NCI-H2081 (cell line): ENCODE results near the gene OXGR1.
"Not testable (repeated sequence)": the region's sequence is repeated elsewhere in the genome, so short reads cannot be mapped to it uniquely, and the experiment has no call there.

ENCODE experiments used
- DNase-seq, 2 experiments: peaks; one replicate each; lab custom pipeline; 2025; lab: John Stamatoyannopoulos, UW

The OXGR1 gene

DNA sequence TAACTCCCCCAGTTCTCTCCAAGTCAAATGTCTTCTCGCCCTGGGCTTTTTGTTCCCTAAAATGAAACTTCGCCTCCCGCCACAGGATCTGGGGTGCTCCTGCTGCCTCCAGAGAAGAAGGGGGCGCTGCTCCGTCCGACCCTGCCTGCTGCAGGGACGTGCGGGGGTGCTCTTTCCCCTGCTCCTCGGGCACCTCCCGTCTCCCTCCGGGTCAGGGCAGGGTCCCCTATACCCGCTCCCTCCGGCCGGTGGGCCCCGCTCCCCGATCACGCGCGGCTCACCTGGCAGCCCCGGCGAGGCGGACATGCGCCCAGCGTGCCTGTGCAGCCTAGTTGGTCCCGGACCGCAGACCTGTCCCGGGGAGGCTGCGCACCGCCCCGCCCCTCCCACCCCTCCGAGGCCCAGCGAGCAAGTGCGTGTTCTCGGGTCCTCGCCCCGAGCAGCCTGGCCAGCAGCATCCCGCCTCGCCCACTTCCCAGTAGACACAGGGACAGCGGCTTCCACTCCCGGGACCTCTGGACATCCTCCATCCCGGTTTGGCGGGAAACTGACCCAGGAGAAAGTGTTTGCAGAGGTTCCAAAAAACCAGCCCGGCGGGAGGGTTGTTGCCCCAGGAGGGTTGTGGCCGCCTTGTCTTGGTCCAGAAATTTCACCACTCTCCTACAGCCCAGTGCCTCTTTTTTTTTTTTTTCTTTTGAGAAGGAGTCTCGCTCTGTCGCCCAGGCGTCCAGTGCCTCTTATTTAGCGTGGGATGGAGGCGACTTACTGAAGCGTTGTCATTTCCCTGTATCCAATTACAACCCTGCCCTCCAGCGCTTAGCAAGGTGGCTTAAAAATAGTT lies at the start of gene OXGR1:
Gene OXGR1 (minus strand): TSS at position 460 of the 841 bp plus-strand sequence. CDS start 6,717 bp downstream, outside the sequence.
- no peak for DNase-seq

DNA sequence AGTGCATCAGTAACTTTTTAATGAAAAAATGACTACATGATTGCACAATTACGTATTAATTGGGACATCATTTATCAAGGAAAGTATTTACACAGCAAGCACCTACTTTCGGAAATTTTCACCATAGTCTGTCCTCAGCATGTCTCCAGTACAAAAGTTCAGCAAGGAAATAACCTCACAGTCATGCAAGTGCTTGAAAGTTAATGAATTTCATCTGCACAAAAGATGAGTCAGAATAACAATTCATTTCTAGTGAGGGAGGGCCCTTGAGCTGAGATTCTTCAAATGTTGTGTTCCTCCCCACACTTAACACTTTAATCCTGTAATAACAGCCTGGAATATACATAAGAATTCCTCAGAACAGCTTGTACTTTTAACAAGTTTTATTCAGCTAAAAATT lies 49.0 kb upstream of the OXGR1 start:
- DNase-seq = no peak

DNA sequence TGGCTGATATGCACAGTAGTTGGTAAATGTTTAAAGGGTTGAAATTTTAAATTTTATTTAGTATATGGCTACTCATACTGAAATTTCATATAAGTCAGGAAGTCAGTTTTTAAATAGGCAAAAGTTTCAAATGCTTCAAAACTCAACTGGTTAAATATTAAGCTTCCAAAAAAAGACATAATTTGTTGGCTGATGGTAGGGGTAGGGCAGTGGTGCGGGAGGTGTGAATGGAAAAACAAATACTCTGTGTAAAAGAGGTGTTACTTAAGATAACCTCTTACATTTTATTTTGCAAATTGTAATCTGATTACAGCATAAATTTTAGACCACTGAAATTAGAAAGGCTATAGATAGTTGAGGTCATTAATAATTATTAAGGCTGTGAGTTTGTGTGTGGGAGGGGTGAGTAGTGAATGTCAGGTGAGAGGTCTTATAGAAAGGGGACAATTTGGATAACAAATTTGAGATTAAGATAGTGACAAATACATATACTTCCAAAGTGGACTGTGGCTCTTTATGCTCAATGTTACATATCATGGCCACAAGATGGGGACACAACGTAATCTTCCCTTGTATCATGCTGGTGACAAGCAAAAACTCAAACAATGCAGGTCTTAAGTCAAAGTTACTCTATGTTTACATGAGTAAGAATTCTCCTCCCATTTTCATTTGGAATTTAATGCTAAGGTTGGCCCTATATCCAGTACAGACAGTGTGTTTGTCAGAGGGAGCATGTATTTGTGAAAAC lies 36.6 kb upstream of the OXGR1 start:
- DNase-seq = peak; percentile 4 to 34

DNA sequence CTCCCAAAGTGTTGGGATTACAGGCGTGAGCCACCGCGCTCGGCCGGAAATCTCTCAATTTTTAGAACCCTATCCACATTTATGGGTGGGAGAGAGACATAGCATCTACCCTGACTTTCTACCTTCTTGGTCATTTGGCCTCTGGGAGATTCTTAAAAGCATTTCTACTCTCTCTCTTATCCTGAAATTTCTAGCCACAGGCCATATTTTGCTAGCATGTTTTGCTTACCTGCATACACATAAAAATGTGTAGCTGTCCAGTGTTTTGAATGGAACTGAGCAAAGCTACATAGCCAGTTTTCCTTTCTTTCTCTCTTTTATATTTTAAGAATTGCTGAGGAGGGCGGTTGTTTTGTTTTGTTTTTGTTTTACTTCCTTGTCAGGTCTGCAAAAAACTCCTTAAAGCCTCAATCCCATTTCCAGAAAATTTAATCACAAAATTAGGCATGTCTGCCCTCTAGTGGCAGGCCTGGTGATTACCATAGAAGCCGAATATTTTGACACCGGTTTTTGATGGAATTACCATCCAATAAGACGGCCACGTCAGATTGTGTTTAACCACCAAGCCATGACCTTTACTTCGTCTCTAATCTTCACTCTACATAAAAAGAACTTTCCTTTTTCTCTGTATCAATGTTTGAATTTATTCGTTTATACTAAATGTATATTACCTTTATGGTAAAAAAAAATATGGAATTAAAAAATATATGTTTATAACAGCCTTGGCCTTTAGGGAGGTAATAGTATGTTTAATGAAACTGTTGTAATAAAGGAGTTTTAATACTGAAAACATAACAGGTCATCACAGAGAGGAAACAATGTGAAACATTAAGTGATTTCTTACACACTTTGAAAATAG lies 34.4 kb upstream of the OXGR1 start:
- DNase-seq = peak; percentile 58 to 66

DNA sequence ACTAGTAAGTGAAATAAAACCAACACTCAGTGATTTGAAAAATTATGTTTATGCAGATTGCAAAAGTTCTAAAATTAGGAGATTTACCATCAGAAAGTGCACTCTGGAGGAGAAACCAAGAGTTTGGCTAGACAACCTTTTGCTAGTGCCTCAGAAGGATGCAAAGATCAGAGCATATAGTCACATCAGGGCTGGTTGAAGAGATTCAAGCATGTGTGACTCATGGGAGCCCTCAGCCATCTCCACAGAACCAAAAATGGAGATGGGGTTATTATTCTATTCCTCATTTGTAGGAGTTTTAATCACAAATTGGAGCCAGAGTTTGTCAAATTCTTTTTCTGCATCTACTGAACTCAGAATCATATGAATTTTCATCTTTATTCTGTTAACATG lies 32.9 kb upstream of the OXGR1 start:
- DNase-seq = no peak

DNA sequence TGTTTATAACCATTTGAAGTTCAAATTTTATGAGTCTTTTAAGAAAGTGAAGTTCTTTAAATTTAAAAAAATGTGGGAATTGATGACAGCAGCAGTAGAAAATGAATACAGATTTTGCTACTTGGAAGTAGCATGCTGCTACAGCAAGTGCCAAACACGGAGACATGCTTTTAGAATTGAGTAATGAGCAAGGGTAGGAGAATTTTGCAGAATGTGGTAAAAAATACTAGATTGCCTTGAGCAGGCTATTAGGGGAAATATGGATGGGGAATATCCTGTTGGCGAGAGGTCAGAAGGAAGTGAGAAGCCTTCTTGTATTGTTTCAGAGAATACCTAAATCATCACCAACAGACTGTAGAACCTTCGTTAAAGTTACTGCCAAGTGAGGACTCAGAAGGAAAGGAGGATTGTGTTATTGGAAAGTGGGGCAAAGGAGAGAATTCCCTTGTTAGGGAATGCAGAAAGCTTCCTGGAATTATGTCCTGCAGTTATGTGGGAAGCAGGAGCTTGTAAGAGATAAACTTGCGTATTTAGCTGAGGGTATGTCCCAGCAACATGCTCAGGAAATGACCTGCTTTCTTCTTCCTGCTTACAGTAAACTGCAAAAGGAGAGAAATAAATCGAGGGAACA lies 32.4 kb upstream of the OXGR1 start:
- DNase-seq = no peak

DNA sequence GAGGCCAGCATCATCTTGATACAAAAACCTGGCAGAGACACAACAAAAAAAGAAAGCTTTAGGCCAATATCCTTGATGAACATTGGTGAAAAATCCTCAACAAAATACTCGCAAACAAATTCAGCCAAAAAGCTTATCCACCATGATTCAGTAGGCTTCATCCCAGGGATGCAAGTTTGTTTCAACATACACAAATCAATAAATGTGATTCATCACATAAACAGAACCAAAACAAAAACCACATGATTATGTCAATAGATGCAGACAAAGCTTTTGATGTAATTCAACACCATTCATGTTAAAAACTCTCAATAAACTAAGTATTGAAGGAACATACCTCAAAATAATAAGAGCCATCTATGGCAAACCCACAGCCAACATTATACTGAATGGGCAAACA lies 29.5 kb upstream of the OXGR1 start:
- not testable (repeated sequence) for DNase-seq

DNA sequence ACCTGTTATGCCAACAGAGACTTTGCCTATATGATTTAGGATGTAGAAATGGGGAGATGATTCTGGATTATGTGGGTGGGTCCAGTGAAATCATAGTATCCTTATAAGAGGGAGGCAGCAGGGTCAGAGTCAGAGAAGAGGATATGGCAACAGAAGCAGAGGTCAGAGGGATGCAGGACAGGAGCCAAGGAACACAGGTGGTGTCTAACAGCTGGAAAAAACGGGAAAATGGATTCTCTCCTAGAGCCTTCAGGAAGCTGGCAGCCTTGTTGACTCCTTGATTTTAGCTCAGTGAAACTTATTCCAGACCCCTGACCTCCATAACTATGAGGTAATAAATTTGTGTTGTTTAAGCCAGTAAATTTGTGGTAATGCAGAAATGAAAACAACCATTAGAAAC lies 28.8 kb upstream of the OXGR1 start:
- no peak for DNase-seq

DNA sequence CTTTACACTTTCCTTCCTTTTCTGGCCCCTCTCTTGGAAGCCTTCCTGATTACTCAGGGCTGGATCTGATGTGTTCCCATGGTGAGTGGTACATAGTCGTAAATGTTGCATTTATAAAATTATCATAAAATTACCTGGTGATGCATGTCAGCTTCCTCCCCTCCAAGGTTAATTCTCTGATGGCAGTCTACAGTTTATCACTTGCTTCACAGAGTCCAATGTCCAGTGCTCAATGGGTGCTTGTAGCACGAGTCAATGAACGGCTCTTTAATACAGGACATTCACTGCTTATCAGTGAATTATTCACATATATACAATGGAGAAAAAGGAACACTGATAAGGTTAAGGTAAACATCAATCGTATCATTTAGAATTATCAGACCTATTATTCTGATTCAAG lies 27.0 kb upstream of the OXGR1 start:
- no peak for DNase-seq

DNA sequence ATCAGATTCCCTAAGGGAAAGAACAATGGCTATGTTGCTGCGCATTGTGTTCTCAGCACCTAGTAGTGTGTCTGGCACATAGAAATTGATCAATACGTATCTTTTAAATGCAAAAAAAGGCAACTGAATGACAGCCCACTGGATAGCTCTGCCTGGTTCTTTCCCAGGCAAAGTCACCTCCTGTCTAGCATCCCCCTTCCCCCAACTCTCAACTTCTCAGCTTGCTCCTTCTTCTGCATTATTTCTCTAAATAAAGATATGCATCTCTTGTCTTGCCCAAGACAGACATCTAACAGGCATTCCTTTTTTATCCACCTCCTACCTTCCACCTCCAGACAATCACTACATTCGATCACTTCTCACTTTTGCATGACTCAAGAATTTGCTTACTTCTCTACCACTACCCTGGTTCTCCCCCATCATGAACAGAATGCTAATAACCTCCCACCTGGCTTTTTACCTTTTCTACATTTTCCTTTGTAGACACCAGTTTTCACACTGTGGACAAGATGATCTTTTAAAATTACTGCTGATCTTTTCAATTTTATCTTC lies 26.5 kb upstream of the OXGR1 start:
- DNase-seq = no peak

DNA sequence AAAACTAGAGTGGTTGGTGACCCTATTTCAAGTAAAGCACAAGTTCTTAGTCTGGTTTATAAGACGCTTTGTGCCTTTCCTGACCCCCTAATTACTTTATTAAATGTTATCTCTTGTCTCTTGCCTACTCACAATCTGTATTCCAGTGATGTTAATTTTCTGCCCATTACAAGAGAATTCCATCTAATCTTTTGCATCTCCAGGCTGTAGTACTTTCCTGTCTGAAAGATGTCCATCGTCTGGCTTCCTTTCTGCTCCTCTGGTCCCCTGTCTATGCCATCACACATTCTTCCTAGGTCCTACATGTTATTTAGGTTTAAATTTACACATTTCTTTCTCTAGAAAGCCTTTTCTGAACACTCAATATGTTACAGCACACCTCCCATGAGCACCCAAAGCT lies 25.9 kb upstream of the OXGR1 start:
- no peak for DNase-seq

DNA sequence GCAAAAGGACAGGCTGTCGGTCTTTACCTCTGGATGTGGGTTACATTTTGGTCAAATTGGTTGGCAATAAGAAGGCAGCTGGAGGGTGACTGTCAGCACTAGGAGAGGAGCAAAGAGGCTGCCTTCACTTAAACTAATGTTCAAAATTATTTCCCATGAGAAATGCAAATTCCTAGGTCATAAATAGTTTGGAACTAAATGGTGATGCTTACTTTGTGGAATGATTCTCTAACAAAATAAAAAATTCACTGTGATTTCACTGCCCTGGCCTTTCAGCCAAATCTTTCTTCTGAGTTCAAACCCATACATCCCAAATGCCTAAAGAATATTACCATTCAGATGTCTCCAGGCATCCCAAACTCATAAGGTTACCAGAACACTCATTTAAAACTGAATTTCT lies 25.0 kb upstream of the OXGR1 start:
- no peak for DNase-seq

DNA sequence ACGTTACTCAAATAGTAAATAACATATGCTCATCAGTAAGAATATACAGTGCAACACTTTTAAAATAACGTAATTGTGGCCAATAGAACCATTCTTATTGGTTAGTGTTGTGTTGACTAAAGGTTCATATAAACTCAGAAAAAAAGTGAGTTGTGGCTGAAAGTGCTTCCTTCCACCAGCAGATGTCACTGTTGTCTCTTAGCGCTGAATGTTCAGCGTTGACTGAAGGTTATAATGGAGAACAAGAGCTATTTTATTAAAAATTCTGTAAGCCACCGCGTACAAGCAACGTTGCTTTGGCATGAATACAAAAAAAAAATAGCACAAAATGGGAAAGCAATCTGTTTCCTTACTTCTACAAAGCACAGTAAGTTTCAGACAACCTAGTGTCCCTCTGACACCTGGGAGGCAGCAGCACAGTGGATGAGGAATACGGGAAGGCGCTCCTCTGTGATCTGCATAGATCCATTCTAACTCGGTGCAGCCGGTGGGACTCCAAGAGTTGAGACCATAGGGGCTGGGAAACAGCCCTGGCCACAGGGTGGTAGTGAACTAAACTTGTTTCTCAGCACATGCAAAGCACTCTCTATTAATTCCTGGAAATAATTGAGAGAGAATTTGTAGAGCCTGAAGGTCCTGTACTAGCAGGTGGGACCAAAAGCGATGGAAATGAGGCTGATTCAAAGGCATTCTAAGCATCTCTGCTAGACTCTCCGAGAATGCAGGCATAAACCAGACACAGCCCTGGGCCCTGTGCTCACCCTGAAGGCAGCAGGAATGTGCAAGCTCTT lies 23.9 kb upstream of the OXGR1 start:
- DNase-seq = peak; percentile 6 to 58

DNA sequence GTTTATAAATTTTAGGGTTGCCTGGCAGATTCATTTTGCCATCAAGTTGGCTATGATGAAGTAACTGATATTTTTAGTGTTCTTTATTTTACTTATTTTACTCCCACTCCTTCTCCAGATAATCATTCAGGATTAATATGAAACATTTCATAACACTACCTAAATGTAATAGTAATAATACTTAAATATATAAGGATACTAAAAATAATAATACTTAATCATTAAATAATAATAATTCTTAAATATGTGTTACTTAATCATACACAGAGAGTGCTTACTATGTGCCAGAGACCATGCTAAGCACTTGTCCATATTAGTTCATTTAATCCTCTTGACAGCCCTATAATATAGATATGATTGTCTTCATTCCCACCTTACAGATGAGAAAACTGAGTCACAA lies 23.0 kb upstream of the OXGR1 start:
- DNase-seq = no peak

DNA sequence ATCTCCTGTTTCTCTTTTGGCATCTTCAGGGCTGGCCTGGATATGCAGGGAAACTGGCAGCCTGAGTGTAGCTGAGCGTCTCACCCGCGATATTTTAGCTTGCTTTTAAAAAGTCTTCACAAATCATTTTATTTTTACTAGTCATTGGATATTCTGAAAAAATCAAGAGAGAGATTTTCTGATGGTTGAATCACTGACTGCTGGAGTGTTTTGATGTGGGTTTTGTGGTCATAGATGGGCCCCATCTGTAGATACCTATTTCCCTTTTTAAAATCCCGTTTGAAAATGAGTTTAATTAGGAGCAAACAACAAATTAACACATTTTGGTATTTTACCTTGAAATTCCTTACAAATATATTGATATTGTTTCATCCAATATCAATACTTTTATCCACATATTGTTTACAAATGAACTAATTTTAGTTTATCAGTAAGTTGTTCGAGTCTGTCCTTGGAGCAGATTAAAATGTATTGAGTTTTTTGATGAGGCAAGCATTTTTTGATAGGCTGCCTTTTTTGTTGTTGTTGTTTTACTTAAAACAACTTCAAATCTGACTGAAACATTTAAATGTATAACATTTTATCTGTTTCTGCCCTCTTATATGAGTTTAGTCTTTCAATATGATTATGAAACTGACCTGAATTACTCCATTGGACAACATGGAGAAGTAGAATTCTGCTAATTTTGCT lies 21.5 kb upstream of the OXGR1 start:
- no peak for DNase-seq

DNA sequence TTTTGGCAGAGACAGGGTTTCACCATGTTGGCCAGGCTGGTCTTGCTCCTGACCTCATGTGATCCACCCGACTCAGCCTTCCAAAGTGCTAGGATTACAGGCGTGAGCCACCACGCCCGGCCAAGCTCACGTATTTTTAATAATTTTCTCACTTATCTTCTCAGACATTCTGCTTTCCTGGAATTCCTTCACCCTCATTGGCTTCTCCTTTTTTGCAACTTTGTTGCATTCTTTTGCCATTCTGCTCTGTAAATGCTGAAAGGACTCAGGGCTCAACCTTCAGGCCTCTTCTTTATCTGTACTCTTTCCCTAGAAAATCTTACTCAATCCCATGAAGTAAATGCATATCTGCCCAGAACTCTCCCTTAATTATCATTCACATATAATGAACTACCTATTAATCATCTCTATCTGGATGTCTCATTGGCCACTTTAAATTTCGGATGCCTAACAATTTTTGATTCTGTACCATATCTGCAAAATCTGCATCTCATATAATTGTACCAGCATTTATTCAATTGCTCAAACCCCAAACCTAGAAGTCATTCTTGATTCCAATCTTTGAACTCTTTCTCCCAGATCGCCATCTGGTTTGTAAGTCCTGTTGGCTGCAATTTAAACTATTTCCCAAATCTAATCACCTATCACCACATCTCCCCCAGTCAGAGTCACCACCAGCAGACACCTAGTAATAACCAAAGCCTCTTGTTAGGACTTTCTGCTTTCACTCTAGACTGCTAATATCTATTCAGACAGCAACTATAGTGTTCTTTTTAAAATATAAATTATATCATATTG lies 18.2 kb upstream of the OXGR1 start:
- no peak for DNase-seq

DNA sequence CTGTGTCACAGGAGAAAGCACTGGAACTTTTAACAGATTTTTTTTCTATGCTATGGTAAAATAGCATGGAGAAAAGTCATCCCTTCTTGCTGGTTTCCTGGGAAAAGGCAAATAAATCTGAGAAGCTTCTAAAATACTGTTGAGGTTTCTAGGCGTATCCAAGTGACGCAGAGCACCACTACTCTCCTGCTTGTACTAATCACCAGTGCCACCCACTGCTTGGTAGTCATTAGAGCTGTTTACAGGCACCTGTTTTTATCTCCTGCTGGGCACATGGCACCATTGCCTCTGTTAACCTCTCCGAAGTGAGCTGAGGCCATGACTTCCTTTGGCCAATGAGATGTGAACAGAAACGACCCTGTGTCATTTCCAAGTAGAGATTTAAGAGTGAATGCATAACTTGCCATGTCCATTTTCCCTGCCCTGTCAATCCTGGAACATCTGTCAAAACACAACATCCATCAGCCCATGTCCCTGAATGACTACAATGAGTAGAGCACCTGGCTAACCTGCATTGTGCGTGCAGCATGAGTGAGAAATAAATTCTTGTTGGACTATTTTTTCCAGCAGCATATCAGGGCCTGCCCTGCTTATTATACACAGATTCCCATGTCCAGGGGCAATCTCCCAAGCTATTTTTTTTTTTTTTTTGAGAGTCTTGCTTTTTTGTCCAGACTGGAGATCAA lies 17.3 kb upstream of the OXGR1 start:
- DNase-seq = peak in 1 of 2 experiments; percentile 16

DNA sequence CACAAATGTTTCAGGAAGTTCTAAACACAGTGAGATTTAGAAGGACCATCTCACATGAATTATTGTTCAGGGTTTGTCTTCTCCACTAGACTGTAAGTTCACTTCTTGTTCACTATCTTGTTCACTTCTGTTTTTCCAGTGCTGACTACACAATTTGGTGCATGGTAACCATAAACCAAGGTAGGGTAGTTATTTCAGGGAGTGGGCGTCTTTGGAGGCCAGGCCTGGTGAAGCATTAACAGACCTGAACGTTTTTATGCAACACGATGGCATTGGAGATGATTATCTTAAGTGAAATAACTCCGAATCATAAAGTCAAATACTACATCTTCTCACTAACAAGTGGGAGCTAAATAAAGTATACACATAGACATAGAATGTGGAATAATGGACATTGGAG lies 14.4 kb upstream of the OXGR1 start:
- no peak for DNase-seq
